H4 (cell line): Measurements from ENCODE around the gene PXMP4. TPM values are rescaled to one million over a fixed set of nuclear protein-coding genes. Genes with fewer than 3 reads are reported as not detected.

Source experiments
- DNase-seq: peaks from one replicate; pipeline ENCODE4 v3.0.0-alpha.2; 2015; ENCODE audit warnings: low spot score
- total RNA-seq: library from RNA; depleted of rRNA; stranded (reverse); fragments of >200 nt; shearing (Covaris generic); gene quantifications from 2 replicates; pipeline ENCODE4 v1.2.3, GENCODE V29; 2014; rRNA removed

The PXMP4 gene
- total RNA-seq, 1 experiment from 2014 or later = 2.5 TPM

DNA sequence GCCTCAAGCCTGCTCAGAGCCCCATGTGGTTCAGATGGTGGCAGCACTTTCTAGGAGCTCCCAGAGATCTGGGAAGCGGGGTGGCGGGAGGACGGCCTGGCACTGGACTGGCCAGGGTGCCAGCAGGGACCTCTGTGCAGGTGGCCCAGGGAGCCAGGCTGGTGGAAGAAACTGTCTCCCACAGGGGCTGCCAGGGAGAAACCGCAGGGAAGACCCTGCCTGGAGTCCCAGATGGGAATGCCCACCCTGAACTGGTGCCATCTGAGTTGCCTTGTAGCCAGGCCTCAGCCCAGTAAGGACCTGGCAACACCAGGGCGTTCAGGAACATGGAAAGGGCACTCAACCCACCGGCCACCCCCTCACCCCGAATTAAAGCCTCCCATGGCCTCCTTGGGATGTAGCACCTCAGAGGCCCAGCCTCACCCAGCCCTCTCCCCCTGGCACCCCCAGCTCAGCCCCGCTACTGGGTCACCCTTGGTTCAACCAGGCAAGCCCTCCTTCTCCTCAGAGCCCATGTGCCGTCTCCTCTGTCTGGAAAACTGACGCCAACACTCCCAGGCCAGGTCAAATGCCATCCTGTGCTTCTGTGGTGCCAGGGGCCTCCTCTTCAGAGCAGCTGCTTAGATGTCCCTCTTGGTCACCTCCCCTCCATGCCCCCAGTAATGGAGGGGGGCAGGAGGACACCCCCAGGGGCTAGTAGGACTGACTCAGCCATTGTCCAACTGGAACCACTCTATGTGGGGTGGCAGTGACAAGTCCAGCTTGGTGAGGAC is 63.9 kb downstream of the PXMP4 start:
- no peak for DNase-seq

DNA sequence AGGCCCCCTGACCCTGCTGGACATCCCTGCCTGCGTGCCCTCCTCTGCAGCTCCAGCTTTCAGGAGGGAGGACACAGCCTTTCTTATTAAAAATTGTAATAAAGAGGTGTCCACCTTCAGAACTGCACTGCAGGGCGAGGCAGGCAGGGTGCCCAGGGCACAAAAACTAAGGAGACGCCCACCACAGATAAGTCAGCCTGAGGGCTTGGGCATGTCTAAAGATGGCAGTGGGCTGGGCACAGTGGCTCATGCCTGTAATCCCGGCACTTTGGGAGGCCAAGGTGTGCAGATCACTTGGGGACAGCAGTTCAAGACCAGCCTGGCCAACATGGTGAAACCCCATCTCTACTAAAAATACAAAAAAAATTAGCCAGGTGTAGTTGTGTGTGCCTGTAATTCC is 64.9 kb downstream of the PXMP4 start:
- no peak for DNase-seq

GRCh38 chr20:33654680-33655161 is 65.4 kb downstream of the PXMP4 start:
- DNase-seq = no peak

- no peak for DNase-seq
These were observed 66.1 kb downstream of the PXMP4 start for GRCh38 chr20:33653900-33654596.

- peak; percentile 41 for DNase-seq
These were observed 66.8 kb downstream of the PXMP4 start for GRCh38 chr20:33653218-33653899.

Other genes with a start within 250 kb of the PXMP4 start
- gene CBFA2T2, start 230.2 kb downstream of the PXMP4 start, total RNA-seq = 3.6 and 4.7 TPM in 2 replicates
- gene C20orf144, start 58.0 kb downstream of the PXMP4 start, total RNA-seq = not detected in 2 replicates
- gene ACTL10, start 53.4 kb downstream of the PXMP4 start, total RNA-seq = not detected in 2 replicates
- 15.8 and 22.5 TPM in 2 replicates for gene NECAB3, start 45.9 kb downstream of the PXMP4 start, total RNA-seq
- gene E2F1, start 33.9 kb downstream of the PXMP4 start, total RNA-seq = 15.1 and 17.0 TPM in 2 replicates
- gene ZNF341, start 11.7 kb upstream of the PXMP4 start, total RNA-seq = 0.68 and 0.81 TPM in 2 replicates
- 25.7 and 36.2 TPM in 2 replicates for gene CHMP4B, start 91.0 kb upstream of the PXMP4 start, total RNA-seq